A673 (cell line): ENCODE data around the gene TRMT11. TPM values are rescaled to one million over a fixed set of nuclear protein-coding genes. Genes with fewer than 3 reads are reported as not detected.

Experiments used
- BruUV-seq: library from RNA; stranded (reverse); fragments of 400-500 nt; replicated peaks from 2 replicates; lab custom pipeline; 2021; lab: Mats Ljungman, UMichigan
- CTCF ChIA-PET: fragments of 300-600 bp; sonication (Branson Sonifier 250); formaldehyde crosslinking; loops from one replicate; lab custom pipeline; 2022; ENCODE audit warnings: antibody characterized with exemption; lab: Charles Lee
- POLR2A ChIA-PET: fragments of 300-600 bp; sonication (Branson Sonifier 250); formaldehyde crosslinking; loops from one replicate; lab custom pipeline; 2022; ENCODE audit warnings: antibody characterized with exemption; ENCODE audit not compliant: low non-redundant PET; lab: Charles Lee
- DNase-seq: peaks from one replicate; pipeline ENCODE4 v3.0.0-alpha.2; 2015; ENCODE audit warnings: low spot score
- H3K27ac ChIP-seq: fragments of 200-600 bp; sonication (generic); 2 replicates; pipeline ENCODE4 v1.5.1; 2016; ENCODE audit warnings: mixed run types, low read depth, mild to moderate bottlenecking, mixed read lengths, antibody characterized with exemption, low read length; ENCODE audit not compliant: poor library complexity, severe bottlenecking
- H3K27me3 ChIP-seq: fragments of 200-600 bp; sonication (generic); replicated peaks from 2 replicates; pipeline ENCODE4 v1.6.1; 2017; ENCODE audit warnings: mixed run types, low read depth, mild to moderate bottlenecking, mixed read lengths, antibody characterized with exemption, low read length; ENCODE audit not compliant: insufficient read depth, poor library complexity
- H3K36me3 ChIP-seq: fragments of 200-600 bp; sonication (generic); 2 replicates; pipeline ENCODE4 v1.6.1; 2016; ENCODE audit warnings: mixed run types, mild to moderate bottlenecking, mixed read lengths, antibody characterized with exemption, low read length; ENCODE audit not compliant: insufficient read depth, poor library complexity, severe bottlenecking
- H3K4me1 ChIP-seq: fragments of 200-600 bp; sonication (generic); 2 replicates; pipeline ENCODE4 v1.6.1; 2017; ENCODE audit warnings: mixed run types, mild to moderate bottlenecking, mixed read lengths, antibody characterized with exemption, low read length; ENCODE audit not compliant: insufficient read depth, poor library complexity, severe bottlenecking
- H3K4me3 ChIP-seq: fragments of 200-600 bp; sonication (generic); 2 replicates; pipeline ENCODE4 v1.5.1; 2016; ENCODE audit warnings: low read depth, mixed run types, mild to moderate bottlenecking, mixed read lengths, low read length; ENCODE audit not compliant: poor library complexity, severe bottlenecking
- H3K9me3 ChIP-seq: fragments of 200-600 bp; sonication (generic); 2 replicates; pipeline ENCODE4 v1.6.1; 2016; ENCODE audit warnings: mixed run types, low read depth, mild to moderate bottlenecking, mixed read lengths, antibody characterized with exemption, low read length; ENCODE audit not compliant: poor library complexity, severe bottlenecking
- CTCF ChIP-seq: fragments of 300-800, 200-600 bp; sonication (generic); conservative IDR thresholded peaks from 2 replicates; pipeline ENCODE4 v1.5.1; 2017; ENCODE audit warnings: low read depth, mild to moderate bottlenecking, antibody characterized with exemption, low read length, moderate library complexity, mixed read lengths
- EZH2 ChIP-seq: fragments of 200-600 bp; sonication (generic); IDR thresholded peaks from 2 replicates; pipeline ENCODE4 v1.6.1; 2017; ENCODE audit warnings: borderline replicate concordance, low read depth, mild to moderate bottlenecking, mixed read lengths, antibody characterized with exemption, low read length; ENCODE audit not compliant: poor library complexity, severe bottlenecking
- intact Hi-C: fragments of 100-400 bp; cut with micrococcal nuclease; formaldehyde crosslinking; loops from one replicate; pipeline ENCODE4 v1.10.0; 2022; ENCODE audit not compliant: unreplicated experiment
- total RNA-seq: library from RNA; stranded (reverse); gene quantifications from 2 replicates; pipeline ENCODE4 v1.2.3, GENCODE V29; 2021

TRMT11 gene
- total RNA-seq, 1 experiment from 2014 or later: 29.1 TPM

GRCh38 chr6:126034656-126035055 lies 48.3 kb downstream of the TRMT11 start:
- H3K27ac ChIP-seq: no peak overlapping the region
- H3K36me3 ChIP-seq: peaks cover 15% of the 10 kb centered on the region
- no peaks in the 10 kb centered on the region for H3K4me1 ChIP-seq
- no peak for DNase-seq
- no peaks in the 10 kb centered on the region for H3K9me3 ChIP-seq
- no peak overlapping the region for H3K4me3 ChIP-seq
- intact Hi-C loops: loop anchor here (10.0 kb wide), 2 partner anchors 620 to 1090 kb away; no protein-coding TSS in a partner anchor
- no TSS peak for BruUV-seq
- ChIA-PET POLR2A (no interaction called here), CTCF (no interaction called here)
- no peaks in the 10 kb centered on the region for H3K27me3 ChIP-seq
- TF ChIP-seq CTCF: no peak
- no peak for TF ChIP-seq EZH2

DNA sequence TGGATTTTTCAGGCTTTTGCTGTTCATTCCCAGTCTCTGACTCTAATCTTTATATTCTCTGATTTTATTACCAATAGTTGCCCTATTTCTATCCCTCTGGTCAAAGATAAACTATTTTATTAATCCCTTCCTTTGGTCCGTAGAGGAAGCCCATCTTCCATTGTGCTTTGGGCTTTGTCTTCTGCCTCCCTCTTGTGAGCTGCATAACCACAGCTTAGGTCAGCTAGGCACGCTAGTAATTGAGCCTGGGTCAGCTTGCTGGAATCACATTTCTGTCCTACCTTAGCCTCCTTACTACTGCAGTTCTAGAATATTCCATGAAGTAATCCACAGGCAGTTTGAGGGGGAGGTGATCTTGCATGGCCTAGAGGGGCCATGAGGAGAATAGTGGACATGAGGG lies 49.4 kb downstream of the TRMT11 start:
- Histone ChIP-seq H3K27ac (no peak overlapping the region), H3K27me3 (no peaks in the 10 kb centered on the region), H3K4me3 (no peak overlapping the region), H3K4me1 (no peaks in the 10 kb centered on the region), H3K36me3 (peaks cover 15% of the 10 kb centered on the region), H3K9me3 (no peaks in the 10 kb centered on the region)
- POLR2A ChIA-PET: interaction anchor here (0.6 kb wide), 1 partner anchor 29 kb away, joined by 3 read pairs; no protein-coding TSS in a partner anchor
- no peak for DNase-seq
- intact Hi-C loops: loop anchor here (10.0 kb wide), 2 partner anchors 619 to 1089 kb away; no protein-coding TSS in a partner anchor
- no peak for TF ChIP-seq CTCF
- no peak for TF ChIP-seq EZH2
- CTCF ChIA-PET: no interaction called here
- BruUV-seq: no TSS peak

DNA sequence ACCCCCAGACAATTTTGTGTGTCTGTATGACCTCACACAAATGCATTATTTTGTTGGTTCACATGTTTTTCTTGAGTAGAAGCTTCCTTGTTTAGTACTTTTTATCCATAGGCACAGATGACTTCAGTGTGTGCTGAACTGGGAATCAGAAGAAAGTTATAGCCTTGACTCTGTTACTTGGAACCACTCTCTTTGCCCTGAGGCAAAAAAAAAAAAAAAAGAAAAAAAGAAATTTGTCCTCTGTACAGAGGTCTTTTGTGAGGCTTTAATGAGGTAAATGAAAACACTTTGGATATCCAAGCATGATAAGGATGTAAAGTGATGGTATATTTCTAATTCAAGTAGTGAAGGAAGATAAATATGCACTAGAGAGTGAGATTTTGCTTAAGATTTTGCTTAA lies 51.9 kb downstream of the TRMT11 start:
- POLR2A ChIA-PET: no interaction called here

More for the DNA sequence above, 51.9 kb downstream of the TRMT11 start:
- no TSS peak for BruUV-seq
- Histone ChIP-seq H3K9me3 (no peaks in the 10 kb centered on the region), H3K4me1 (no peaks in the 10 kb centered on the region), H3K27me3 (no peaks in the 10 kb centered on the region), H3K36me3 (peaks cover 15% of the 10 kb centered on the region), H3K27ac (no peak overlapping the region), H3K4me3 (no peak overlapping the region)
- CTCF ChIA-PET: no interaction called here
- TF ChIP-seq EZH2: no peak
- TF ChIP-seq CTCF: no peak
- DNase-seq: no peak
- intact Hi-C loops: loop anchor here (10.0 kb wide), 2 partner anchors 617 to 1087 kb away; no protein-coding TSS in a partner anchor
